Upper lobe of left lung (tissue), 4 donors: ENCODE data around the gene MAST3.

ENCODE experiments used
- POLR2AphosphoS5 ChIP-seq, 2 donors: sonication (generic); formaldehyde crosslinking; IDR thresholded peaks; one replicate each; pipeline ENCODE4 v1.5.1; 2017; ENCODE audit warnings: antibody characterized with exemption in 2 of 2
- TF ChIP-seq, protein P1 (sequence below), 6 experiments: fragments of 450-650 bp in 4 of 6; fragments of 200-600 bp in 2 of 6; sonication (generic) in 2 of 6; IDR thresholded peaks; one replicate each; pipeline ENCODE4 v1.5.1; 2016 to 2019; ENCODE audit warnings: antibody characterized with exemption in 6 of 6

DNA sequence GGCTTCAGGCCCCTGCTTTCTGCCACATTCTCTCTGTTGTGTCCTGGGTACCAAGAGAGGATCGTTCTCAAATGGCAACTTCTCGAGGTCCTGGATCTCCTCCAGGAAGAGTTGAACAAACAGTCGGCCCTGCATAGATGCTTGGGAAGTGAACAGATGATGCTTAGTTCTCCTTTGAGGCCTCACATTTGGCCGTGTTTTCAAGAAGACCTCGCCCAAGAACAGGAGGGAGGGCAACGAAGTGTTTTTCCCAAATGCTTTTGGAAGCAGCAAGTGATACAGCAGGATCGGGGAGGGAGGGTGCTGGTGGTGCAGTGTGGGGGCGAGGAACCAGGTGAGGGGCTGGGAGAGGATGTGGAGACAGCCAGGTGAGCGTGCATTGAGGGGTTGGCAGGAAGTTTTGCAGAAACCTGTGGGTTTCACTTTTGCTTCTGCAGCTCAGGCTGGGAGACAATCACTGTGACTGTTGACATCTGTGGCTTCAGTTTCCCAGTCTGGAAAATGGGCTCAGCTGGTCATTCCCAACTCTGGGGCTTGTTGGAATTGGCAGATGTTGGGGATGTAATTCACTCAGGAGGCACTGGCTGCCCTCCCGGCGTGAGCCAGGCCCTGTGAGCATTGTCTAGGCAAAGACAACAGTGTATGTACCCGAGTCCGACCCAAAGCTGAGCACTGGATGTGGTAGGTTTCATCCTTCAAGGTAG lies 21.6 kb downstream of the MAST3 start:
- TF ChIP-seq, protein P1, sequence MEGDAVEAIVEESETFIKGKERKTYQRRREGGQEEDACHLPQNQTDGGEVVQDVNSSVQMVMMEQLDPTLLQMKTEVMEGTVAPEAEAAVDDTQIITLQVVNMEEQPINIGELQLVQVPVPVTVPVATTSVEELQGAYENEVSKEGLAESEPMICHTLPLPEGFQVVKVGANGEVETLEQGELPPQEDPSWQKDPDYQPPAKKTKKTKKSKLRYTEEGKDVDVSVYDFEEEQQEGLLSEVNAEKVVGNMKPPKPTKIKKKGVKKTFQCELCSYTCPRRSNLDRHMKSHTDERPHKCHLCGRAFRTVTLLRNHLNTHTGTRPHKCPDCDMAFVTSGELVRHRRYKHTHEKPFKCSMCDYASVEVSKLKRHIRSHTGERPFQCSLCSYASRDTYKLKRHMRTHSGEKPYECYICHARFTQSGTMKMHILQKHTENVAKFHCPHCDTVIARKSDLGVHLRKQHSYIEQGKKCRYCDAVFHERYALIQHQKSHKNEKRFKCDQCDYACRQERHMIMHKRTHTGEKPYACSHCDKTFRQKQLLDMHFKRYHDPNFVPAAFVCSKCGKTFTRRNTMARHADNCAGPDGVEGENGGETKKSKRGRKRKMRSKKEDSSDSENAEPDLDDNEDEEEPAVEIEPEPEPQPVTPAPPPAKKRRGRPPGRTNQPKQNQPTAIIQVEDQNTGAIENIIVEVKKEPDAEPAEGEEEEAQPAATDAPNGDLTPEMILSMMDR (IDR thresholded peaks at IDR 0.05) = no peak
- TF ChIP-seq POLR2AphosphoS5 (IDR thresholded peaks at IDR 0.05) = no peak
